ENCODE data around the gene SLC6A13.
"Not testable (repeated sequence)": the region's sequence is repeated elsewhere in the genome, so short reads cannot be mapped to it uniquely, and the experiment has no call there.

Gene SLC6A13

GRCh38 chr12:197911-198695, 64.5 kb downstream of the SLC6A13 start:
- DNase-seq (ENCODE audit: low spot score) = no peak

GRCh38 chr12:197347-197746, 65.3 kb downstream of the SLC6A13 start:
- no peak for DNase-seq (ENCODE audit: low spot score)

DNA sequence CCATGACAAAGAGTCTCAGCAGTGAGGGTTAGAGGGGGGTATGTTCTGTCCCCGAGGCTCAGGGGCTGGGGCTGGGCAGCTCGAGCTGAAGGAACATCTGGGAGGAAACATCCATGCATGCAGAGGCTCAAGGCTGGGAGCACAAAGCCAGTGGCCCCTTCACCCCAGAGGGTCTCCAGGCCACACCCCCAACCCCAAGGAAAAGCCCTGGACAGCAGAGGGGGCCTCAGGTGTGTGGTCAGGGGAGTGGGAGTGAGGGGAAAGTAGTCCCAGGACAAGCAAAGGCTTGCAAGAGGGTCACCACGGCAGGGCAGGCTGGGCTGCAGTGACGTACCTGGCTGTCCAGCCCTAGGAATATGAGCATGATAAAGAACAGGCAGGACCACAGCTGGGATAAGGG, 66.2 kb downstream of the SLC6A13 start:
- no peak for DNase-seq (ENCODE audit: low spot score)

DNA sequence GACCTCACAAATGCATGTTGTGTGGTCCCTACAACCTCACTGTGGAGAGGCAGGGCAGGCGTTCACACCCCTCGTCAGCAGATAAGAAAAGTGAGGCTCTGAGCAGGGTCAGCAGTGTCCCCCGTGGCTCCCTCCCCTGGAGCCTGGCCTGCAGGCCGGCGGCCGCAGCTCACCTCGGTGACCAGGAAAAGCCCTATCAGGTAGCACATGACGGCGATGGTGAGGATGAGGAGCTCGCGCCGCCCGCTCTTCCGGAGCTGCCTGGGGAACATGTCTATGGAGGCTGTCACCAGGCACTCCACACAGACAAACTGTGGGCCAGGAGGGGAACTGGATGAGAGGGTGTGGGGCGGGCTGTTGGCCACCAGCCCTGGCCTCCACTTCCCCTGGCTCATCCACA, 66.7 kb downstream of the SLC6A13 start:
- no peak for DNase-seq (ENCODE audit: low spot score)

DNA sequence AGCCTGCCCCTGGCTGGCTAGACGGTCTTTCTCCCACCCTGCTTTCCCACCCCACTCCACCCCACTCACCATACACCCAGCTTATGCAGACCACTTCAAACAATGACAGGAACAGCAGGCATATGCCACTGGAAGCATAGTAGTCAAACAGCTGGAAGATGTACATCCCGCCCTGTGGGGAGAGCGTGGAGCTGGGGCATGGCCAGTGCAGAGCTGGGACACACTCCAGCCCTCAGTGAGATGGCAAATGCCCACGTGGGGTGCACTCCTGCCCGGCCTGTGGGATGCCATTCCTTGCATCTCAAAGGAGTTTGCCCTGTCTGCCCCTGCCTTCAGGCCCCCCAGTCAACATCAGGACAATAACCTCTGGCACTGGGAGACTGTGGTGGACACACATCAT, 67.5 kb downstream of the SLC6A13 start:
- DNase-seq (ENCODE audit: low spot score) = no peak

- no peak for DNase-seq (ENCODE audit: low spot score)
These were observed 68.4 kb downstream of the SLC6A13 start for GRCh38 chr12:194276-194675.

DNA sequence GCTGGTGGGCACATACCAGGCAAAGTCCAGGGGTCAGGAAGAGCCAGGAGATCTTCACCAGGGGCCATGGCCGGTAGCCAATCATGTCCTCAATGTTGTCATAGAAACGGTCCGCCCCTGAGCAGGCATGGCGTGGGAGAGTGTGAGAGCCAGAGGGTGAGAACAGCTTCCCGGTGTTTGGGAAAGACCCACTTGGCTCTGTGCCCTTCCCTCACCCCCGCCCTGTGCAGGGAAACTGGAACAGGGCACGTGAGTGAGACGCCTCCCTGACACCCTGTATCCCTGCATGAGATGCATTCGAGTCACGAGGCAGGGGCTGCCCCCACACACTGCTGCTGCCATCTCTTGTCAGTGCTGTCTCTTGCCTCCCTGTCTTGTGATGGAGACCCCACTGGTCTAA, 69.4 kb downstream of the SLC6A13 start:
- no peak for DNase-seq (ENCODE audit: low spot score)

GRCh38 chr12:191541-191940, 71.1 kb downstream of the SLC6A13 start:
- no peak for DNase-seq (ENCODE audit: low spot score)

- DNase-seq (ENCODE audit: low spot score) = no peak
These were observed 71.8 kb downstream of the SLC6A13 start for GRCh38 chr12:190881-191280.

DNA sequence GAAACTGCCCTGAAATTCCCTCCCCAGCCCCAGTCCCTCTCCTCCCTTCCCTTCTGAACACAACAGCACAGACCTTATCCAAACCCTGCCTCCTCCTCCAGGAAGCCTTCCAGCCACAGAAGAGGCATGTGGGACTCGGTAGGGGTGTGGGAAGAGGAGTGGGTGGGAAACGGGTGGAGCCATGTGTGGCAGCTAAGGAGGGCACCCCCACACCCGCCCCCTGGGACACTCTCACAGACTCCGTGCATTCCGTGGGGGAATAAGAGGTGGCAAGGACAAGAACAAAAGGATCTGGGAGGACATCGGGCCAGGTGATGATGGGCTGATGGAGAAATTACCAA, 73.0 kb downstream of the SLC6A13 start:
- DNase-seq (ENCODE audit: low spot score) = no peak

GRCh38 chr12:188910-189621, 73.6 kb downstream of the SLC6A13 start:
- peak; percentile 83 for DNase-seq (ENCODE audit: low spot score)

- not testable (repeated sequence) for DNase-seq (ENCODE audit: low spot score)
These were observed 74.4 kb downstream of the SLC6A13 start for GRCh38 chr12:187986-188909.

GRCh38 chr12:186006-186625, 76.5 kb downstream of the SLC6A13 start:
- no peak for DNase-seq (ENCODE audit: low spot score)

GRCh38 chr12:185576-185955, 77.1 kb downstream of the SLC6A13 start:
- no peak for DNase-seq (ENCODE audit: low spot score)

- DNase-seq (ENCODE audit: low spot score) = no peak
These were observed 77.6 kb downstream of the SLC6A13 start for GRCh38 chr12:184811-185575.

DNA sequence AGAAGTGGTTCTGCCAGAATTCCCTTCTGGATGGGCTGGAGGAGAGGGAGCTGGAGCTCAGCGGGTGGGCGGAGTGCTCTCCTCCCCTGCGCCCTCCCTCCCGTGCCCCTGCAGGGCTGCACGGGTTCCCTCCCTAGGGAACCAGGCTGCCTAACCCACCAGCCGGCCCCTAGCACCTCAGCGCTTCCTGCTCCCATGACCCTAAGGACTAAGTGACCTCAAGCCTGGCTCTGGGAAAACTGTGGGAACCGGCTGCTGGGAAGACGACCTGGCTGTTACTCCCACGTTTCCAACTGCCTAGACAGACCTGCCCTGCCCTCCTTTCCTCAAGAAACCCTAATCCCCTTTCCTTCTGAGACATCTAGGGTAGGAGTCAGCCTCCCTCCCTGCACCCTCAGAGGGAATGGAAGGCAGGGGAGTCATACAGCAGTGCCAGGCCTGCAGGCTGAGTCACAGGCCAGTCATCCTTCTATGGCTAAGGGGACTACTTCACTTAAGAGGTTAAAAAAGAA, 80.2 kb downstream of the SLC6A13 start:
- DNase-seq (ENCODE audit: low spot score) = no peak

- no peak for DNase-seq (ENCODE audit: low spot score)
These were observed 80.7 kb downstream of the SLC6A13 start for GRCh38 chr12:181921-182320.

GRCh38 chr12:180445-180844, 82.2 kb downstream of the SLC6A13 start:
- DNase-seq (ENCODE audit: low spot score) = no peak

GRCh38 chr12:179885-180284, 82.8 kb downstream of the SLC6A13 start:
- no peak for DNase-seq (ENCODE audit: low spot score)

GRCh38 chr12:179131-179884, 83.3 kb downstream of the SLC6A13 start:
- DNase-seq (ENCODE audit: low spot score) = no peak

GRCh38 chr12:178829-179109, 83.9 kb downstream of the SLC6A13 start:
- no peak for DNase-seq (ENCODE audit: low spot score)
